ENCODE results near the gene BICD1. TPM values are rescaled to one million over a fixed set of nuclear protein-coding genes. Genes with fewer than 3 reads are reported as not detected.

BICD1 gene
- total and polyA plus RNA-seq, 2 donors (not counting 3 experiments of a cell fraction or from before 2014, with no cell fraction given), result 12.2 to 51.0 TPM

DNA sequence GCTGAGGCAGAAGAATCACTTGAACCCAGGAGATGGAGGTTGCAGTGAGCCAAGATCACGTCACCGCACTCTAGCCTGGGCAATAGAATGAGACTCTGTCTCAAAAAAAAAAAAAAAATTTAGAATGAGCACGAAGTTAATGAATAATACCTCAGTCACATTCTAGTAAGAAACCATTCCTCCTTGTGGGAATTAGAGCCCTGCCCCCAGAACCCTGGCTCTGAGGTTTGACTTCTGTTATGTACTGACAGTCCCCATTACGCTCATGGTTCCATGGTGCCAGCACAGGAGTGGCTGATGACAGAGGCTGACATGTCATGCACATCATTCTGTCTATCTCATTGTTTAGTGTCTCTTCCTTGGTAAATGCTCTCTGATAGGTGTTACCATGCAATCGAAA lies 160.1 kb downstream of the BICD1 start:
- Histone ChIP-seq H3K4me1 (ENCODE audit: control insufficient read depth, extremely low read depth, insufficient read depth, low read length) (peaks cover 20% of the 10 kb centered on the region), H3K27ac (ENCODE audit: insufficient read depth, low read depth, low read length) (no peak overlapping the region), H3K27me3 (ENCODE audit: control insufficient read depth in 2 of 2, insufficient read depth in 2 of 2, low read length in 2 of 2) (no peaks in the 10 kb centered on the region), H3K9ac (replicated peaks; ENCODE audit: extremely low read depth, insufficient read depth, low read length) (no peak overlapping the region), H3K36me3 (ENCODE audit: control insufficient read depth in 2 of 2, extremely low read depth in 1 of 2, insufficient read depth in 2 of 2, low read length in 2 of 2) (no peaks in the 10 kb centered on the region), H3K4me3 (replicated peaks in 1 of 3; ENCODE audit: insufficient read depth in 1 of 3, low read depth in 1 of 3, low read length in 3 of 3) (no peak overlapping the region), H3K9me1 (replicated peaks; ENCODE audit: control insufficient read depth, extremely low read depth, insufficient read depth, low read length) (no peaks in the 10 kb centered on the region), H3K79me2 (ENCODE audit: control insufficient read depth, insufficient read depth, low read length) (no peaks in the 10 kb centered on the region), H4K20me1 (replicated peaks; ENCODE audit: control insufficient read depth, extremely low read depth, insufficient read depth, low read length) (no peaks in the 10 kb centered on the region), H2AFZ (ENCODE audit: low read depth, low read length) (no peak overlapping the region), H3K4me2 (ENCODE audit: insufficient read depth, low read length) (no peak overlapping the region), H3K9me3 (replicated peaks; ENCODE audit: control insufficient read depth, insufficient read depth, low read length) (no peaks in the 10 kb centered on the region)
- TF ChIP-seq GATA2 (IDR thresholded peaks at IDR 0.05; ENCODE audit: insufficient read depth, insufficient read length, low read depth, low read length), result no peak
- TF ChIP-seq, protein P1, sequence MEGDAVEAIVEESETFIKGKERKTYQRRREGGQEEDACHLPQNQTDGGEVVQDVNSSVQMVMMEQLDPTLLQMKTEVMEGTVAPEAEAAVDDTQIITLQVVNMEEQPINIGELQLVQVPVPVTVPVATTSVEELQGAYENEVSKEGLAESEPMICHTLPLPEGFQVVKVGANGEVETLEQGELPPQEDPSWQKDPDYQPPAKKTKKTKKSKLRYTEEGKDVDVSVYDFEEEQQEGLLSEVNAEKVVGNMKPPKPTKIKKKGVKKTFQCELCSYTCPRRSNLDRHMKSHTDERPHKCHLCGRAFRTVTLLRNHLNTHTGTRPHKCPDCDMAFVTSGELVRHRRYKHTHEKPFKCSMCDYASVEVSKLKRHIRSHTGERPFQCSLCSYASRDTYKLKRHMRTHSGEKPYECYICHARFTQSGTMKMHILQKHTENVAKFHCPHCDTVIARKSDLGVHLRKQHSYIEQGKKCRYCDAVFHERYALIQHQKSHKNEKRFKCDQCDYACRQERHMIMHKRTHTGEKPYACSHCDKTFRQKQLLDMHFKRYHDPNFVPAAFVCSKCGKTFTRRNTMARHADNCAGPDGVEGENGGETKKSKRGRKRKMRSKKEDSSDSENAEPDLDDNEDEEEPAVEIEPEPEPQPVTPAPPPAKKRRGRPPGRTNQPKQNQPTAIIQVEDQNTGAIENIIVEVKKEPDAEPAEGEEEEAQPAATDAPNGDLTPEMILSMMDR (IDR thresholded peaks at IDR 0.05; ENCODE audit: extremely low read depth in 1 of 2, insufficient read depth in 1 of 2, low read depth in 1 of 2, low read length in 2 of 2), result no peak
- no peak for TF ChIP-seq MAX (IDR thresholded peaks at IDR 0.05; ENCODE audit: insufficient read depth, insufficient read length)
- no peak for TF ChIP-seq POLR2A (IDR thresholded peaks at IDR 0.05; ENCODE audit: low read depth, low read length)
- TF ChIP-seq FOS (IDR thresholded peaks at IDR 0.05; ENCODE audit: borderline replicate concordance, insufficient read depth, low read length), result no peak
- TF ChIP-seq JUN (IDR thresholded peaks at IDR 0.05; ENCODE audit: borderline replicate concordance, insufficient read depth, insufficient read length, low read depth), result no peak
- no peak for TF ChIP-seq POLR2AphosphoS5 (IDR thresholded peaks at IDR 0.05; ENCODE audit: insufficient read depth, low read depth, low read length)
- TF ChIP-seq MYC (IDR thresholded peaks at IDR 0.05; ENCODE audit: low read depth, low read length), result no peak
- no peak for TF ChIP-seq EZH2 (IDR thresholded peaks at IDR 0.05; ENCODE audit: borderline replicate concordance, low read depth, low read length, severe bottlenecking)
- intact Hi-C loops (cut with micrococcal nuclease), result no loop called here
- dilution Hi-C loops (cut with MboI; ENCODE audit: extremely low pct_ligation_motif_present, low sequenced_read_pairs), result no loop called here
- DNase-seq (ENCODE audit: low read depth, low spot score) (no peak), FAIRE-seq (no peak)
- BruUV-seq (replicated peaks), result no TSS peak
- ChIA-PET CTCF (no interaction called here), POLR2A (no interaction called here)
